NCI-H2196 treated with DMSO at 0.1 percent for 48 hours (cell line): Measurements from ENCODE around the gene CD79A.

ENCODE experiments used
- DNase-seq: peaks from one replicate; lab custom pipeline; 2025; ENCODE audit not compliant: unreplicated experiment; lab: John Stamatoyannopoulos, UW

Gene CD79A

GRCh38 chr19:41917676-41918075 is 40.6 kb downstream of the CD79A start:
- DNase-seq: no peak

GRCh38 chr19:41918095-41918494 is 41.0 kb downstream of the CD79A start:
- no peak for DNase-seq

- no peak for DNase-seq
These were observed 41.7 kb downstream of the CD79A start for GRCh38 chr19:41918653-41919244.

- no peak for DNase-seq
These were observed 43.1 kb downstream of the CD79A start for GRCh38 chr19:41919948-41920712.

GRCh38 chr19:41920882-41921576 is 44.0 kb downstream of the CD79A start:
- DNase-seq: no peak

GRCh38 chr19:41921577-41922576 is 44.8 kb downstream of the CD79A start:
- DNase-seq: no peak

- DNase-seq: no peak
These were observed 45.5 kb downstream of the CD79A start for GRCh38 chr19:41922585-41922984.

GRCh38 chr19:41923045-41923788 is 46.1 kb downstream of the CD79A start:
- no peak for DNase-seq

GRCh38 chr19:41924151-41925145 is 47.4 kb downstream of the CD79A start:
- DNase-seq: no peak

- no peak for DNase-seq
These were observed 48.3 kb downstream of the CD79A start for GRCh38 chr19:41925208-41926003.

GRCh38 chr19:41926028-41926762 is 49.1 kb downstream of the CD79A start:
- DNase-seq: no peak

- no peak for DNase-seq
These were observed 49.9 kb downstream of the CD79A start for GRCh38 chr19:41926763-41927496.

GRCh38 chr19:41927497-41928192 is 50.6 kb downstream of the CD79A start:
- DNase-seq: no peak

GRCh38 chr19:41928221-41928683 is 51.2 kb downstream of the CD79A start, which contains the start of gene ERFL:
Gene ERFL (minus strand): TSS chr19:41928449. CDS start chr19:41912919, 15,530 bp downstream.
- DNase-seq: no peak

- DNase-seq: no peak
These were observed 51.9 kb downstream of the CD79A start for GRCh38 chr19:41928754-41929535.
